ENCODE measurements around the gene NECTIN2. TPM values are rescaled to one million over a fixed set of nuclear protein-coding genes. Genes with fewer than 3 reads are reported as not detected.
A peak's percentile ranks its signal among the peaks of the same experiment; 100 is the strongest.

The NECTIN2 gene
- polyA plus RNA-seq, result under 1 TPM in 2 of 3 donors, not detected in 1; 0.09 to 0.34 TPM

- peaks cover 0 to 2% (median 0%) of the 10 kb centered on the region in 6 donors for H3K9me3 Mint-ChIP-seq
- H3K4me1 Mint-ChIP-seq, result peaks cover 23 to 25% of the 10 kb centered on the region in 2 donors
- H3K27ac Mint-ChIP-seq, result peak within 1 kb of the TSS in 5 of 6 donors; percentile 43 to 75 (median 72)
- H3K4me3 Mint-ChIP-seq, result peak within 1 kb of the TSS; percentile 86 to 93 (median 87)
- H3K27me3 Mint-ChIP-seq (ENCODE audit: low read depth in 3 of 3), result peaks cover 7 to 17% (median 16%) of the 10 kb centered on the region in 3 donors
- DNase-seq, result peak; percentile 69 to 78 (median 76)
- H3K36me3 Mint-ChIP-seq, result peaks cover 0 to 4% (median 0%) of the 10 kb centered on the region in 3 donors
Measured at GRCh38 chr19:44845612-44846454, at the start of gene NECTIN2. Gene NECTIN2, plus strand, starts transcription at chr19:44846297. Its CDS starts 229 bp downstream, at chr19:44846526.

- H3K36me3 Mint-ChIP-seq, result no peaks in the 10 kb centered on the region
- no peak overlapping the region for H3K4me3 Mint-ChIP-seq
- no peak for DNase-seq
- H3K4me1 Mint-ChIP-seq, result peaks cover 0 to 2% of the 10 kb centered on the region in 2 donors
- no peaks in the 10 kb centered on the region for H3K9me3 Mint-ChIP-seq
- H3K27ac Mint-ChIP-seq, result no peak overlapping the region
- H3K27me3 Mint-ChIP-seq (ENCODE audit: low read depth in 3 of 3), result peaks cover 2 to 4% (median 2%) of the 10 kb centered on the region in 3 donors
Measured at GRCh38 chr19:44796701-44797115, 49.4 kb upstream of the NECTIN2 start.

DNA sequence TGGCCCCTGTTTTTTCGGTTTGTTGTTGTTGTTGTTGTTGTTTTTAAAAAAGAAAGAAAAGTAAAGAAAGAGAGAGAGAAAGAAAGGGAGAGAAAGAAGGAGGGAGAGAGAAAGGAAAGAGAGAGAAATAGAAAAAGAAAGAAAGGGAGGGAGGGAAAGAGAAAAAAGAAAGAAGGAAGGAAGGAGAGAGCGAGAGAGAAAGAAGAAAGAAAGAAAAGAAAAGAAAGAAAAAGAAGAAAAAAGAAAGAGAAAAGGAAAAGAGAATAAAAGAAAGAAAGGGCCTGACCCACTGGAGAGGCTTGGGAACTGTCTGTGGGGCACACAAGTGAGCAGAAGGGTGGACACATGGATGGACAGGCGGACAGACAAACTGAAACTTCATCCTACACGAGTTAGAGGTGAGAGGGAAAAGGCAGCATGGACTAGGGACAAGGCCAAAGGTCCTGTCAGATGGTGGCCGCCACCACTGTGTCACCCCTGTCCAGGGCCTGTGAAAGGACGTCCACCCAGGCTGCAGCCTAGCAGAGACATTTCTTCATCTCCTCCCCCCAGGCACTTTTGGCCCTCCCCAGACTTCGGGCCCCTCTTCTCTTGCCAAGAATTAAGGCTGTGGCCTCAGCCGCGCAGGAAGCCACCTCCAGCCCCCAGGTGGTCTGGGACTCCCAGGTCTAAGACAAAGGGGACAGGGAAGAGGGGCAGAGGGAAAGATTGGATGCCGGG, 46.3 kb upstream of the NECTIN2 start:
- Mint-ChIP-seq H3K4me1 (peaks cover 0 to 2% of the 10 kb centered on the region in 2 donors), H3K36me3 (no peaks in the 10 kb centered on the region), H3K9me3 (no peaks in the 10 kb centered on the region), H3K27ac (no peak overlapping the region), H3K4me3 (no peak overlapping the region), H3K27me3 (ENCODE audit: low read depth in 3 of 3) (peaks cover 0 to 4% (median 0%) of the 10 kb centered on the region in 3 donors)
- no peak for DNase-seq

GRCh38 chr19:44800461-44800860, 45.6 kb upstream of the NECTIN2 start:
- Mint-ChIP-seq H3K27ac (no peak overlapping the region), H3K4me1 (peaks cover 0 to 2% of the 10 kb centered on the region in 2 donors), H3K27me3 (ENCODE audit: low read depth in 3 of 3) (peaks cover 0 to 4% (median 0%) of the 10 kb centered on the region in 3 donors), H3K9me3 (no peaks in the 10 kb centered on the region), H3K36me3 (no peaks in the 10 kb centered on the region), H3K4me3 (no peak overlapping the region)
- peak; percentile 67 to 73 (median 72) for DNase-seq

GRCh38 chr19:44803442-44804428, 42.4 kb upstream of the NECTIN2 start:
- no peaks in the 10 kb centered on the region for H3K36me3 Mint-ChIP-seq
- H3K9me3 Mint-ChIP-seq, result no peaks in the 10 kb centered on the region
- H3K4me3 Mint-ChIP-seq, result no peak overlapping the region
- peaks cover 0 to 5% (median 2%) of the 10 kb centered on the region in 3 donors for H3K27me3 Mint-ChIP-seq (ENCODE audit: low read depth in 3 of 3)
- H3K4me1 Mint-ChIP-seq, result no peaks in the 10 kb centered on the region
- H3K27ac Mint-ChIP-seq, result no peak overlapping the region
- no peak for DNase-seq

DNA sequence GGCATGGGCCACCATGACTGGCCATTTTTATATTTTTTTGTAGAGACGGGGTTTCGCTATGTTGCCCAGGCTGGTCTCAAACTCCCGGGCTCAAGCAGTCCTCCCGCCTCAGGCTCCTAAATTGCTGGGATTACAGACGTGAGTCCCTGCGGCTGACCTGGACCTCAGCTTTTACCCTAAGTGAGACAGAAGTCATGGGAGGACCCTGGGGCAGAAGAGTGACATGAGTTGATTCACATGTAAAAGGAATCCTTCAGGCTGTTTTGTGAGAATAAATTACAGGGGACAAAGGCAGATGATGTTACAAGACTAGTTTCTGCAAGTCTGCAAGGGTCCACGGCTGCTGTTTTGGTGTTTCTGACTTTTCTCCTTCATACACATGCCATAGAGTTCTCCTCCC, 39.8 kb upstream of the NECTIN2 start:
- no peak for DNase-seq
- H3K4me3 Mint-ChIP-seq, result no peak overlapping the region

GRCh38 chr19:44807162-44807561, 38.9 kb upstream of the NECTIN2 start:
- H3K27ac Mint-ChIP-seq, result no peak overlapping the region
- DNase-seq, result no peak
- H3K27me3 Mint-ChIP-seq (ENCODE audit: low read depth in 3 of 3), result peaks cover 2 to 8% (median 2%) of the 10 kb centered on the region in 3 donors
- H3K9me3 Mint-ChIP-seq, result no peaks in the 10 kb centered on the region
- no peak overlapping the region for H3K4me3 Mint-ChIP-seq
- H3K4me1 Mint-ChIP-seq, result peaks cover 0 to 2% of the 10 kb centered on the region in 2 donors
- H3K36me3 Mint-ChIP-seq, result no peaks in the 10 kb centered on the region

More for the DNA sequence above, 39.8 kb upstream of the NECTIN2 start:
- H3K27me3 Mint-ChIP-seq (ENCODE audit: low read depth in 3 of 3), result peaks cover 2 to 8% (median 2%) of the 10 kb centered on the region in 3 donors
- no peaks in the 10 kb centered on the region for H3K9me3 Mint-ChIP-seq
- no peak overlapping the region for H3K27ac Mint-ChIP-seq
- peaks cover 0 to 2% of the 10 kb centered on the region in 2 donors for H3K4me1 Mint-ChIP-seq
- H3K36me3 Mint-ChIP-seq, result no peaks in the 10 kb centered on the region

GRCh38 chr19:44807652-44808462, 38.2 kb upstream of the NECTIN2 start:
- Mint-ChIP-seq H3K36me3 (no peaks in the 10 kb centered on the region), H3K27me3 (ENCODE audit: low read depth in 3 of 3) (peaks cover 2 to 8% (median 2%) of the 10 kb centered on the region in 3 donors), H3K4me3 (no peak overlapping the region), H3K9me3 (no peaks in the 10 kb centered on the region), H3K27ac (no peak overlapping the region), H3K4me1 (peaks cover 0 to 2% of the 10 kb centered on the region in 2 donors)
- no peak for DNase-seq

DNA sequence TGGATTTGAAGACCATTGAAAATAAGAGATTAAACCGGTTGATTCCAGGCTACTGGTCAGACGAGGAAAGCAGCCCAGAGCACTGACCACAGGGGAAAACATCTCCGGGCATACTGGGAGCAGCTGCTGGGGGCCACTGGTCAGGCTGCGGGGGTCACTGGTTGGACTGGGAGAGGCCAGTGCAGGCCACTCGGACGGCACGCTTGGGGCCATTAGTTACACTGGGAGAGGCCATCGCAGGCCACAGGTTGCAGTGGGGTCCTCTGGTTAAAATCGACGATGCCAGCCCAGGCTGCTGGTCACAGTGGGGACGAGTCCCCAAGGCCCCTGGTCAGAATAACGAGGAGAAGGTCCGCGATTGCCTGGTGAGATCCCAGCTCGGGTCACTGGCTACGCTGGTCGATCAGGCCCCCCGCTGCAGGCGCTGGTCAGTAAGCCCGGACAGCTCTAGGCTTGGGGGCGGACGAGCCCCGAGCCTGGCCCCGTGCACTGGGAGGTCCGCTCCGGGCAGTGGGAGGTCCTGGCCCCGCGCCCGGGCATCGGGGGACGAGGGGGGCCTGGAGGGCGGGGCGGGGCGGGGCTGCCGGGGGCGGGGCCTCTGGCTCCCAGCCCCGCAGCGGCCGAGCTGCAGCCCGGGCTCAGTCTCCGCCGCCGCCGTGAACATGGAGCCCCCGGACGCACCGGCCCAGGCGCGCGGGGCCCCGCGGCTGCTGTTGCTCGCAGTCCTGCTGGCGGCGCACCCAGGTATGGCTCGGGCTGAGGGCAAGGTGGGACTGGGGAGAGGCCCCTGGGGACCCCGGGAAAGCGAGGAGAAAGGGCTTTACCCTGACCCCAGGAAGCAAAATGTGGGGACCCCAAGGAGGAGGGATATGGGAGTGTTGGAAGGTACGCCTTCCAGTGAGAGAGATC, 37.4 kb upstream of the NECTIN2 start, which contains the start of gene BCAM:
TSS of gene BCAM (plus strand) at position 641 of the 909 bp plus-strand sequence. CDS start at position 663, 22 bp downstream.
- Mint-ChIP-seq H3K9me3 (no peaks in the 10 kb centered on the region), H3K4me1 (peaks cover 0 to 2% of the 10 kb centered on the region in 2 donors), H3K4me3 (peak within 1 kb of the TSS in 1 of 5 donors; percentile 38), H3K27ac (no peak within 1 kb of the TSS), H3K27me3 (ENCODE audit: low read depth in 3 of 3) (peaks cover 2 to 10% (median 2%) of the 10 kb centered on the region in 3 donors), H3K36me3 (no peaks in the 10 kb centered on the region)
- DNase-seq, result no peak

DNA sequence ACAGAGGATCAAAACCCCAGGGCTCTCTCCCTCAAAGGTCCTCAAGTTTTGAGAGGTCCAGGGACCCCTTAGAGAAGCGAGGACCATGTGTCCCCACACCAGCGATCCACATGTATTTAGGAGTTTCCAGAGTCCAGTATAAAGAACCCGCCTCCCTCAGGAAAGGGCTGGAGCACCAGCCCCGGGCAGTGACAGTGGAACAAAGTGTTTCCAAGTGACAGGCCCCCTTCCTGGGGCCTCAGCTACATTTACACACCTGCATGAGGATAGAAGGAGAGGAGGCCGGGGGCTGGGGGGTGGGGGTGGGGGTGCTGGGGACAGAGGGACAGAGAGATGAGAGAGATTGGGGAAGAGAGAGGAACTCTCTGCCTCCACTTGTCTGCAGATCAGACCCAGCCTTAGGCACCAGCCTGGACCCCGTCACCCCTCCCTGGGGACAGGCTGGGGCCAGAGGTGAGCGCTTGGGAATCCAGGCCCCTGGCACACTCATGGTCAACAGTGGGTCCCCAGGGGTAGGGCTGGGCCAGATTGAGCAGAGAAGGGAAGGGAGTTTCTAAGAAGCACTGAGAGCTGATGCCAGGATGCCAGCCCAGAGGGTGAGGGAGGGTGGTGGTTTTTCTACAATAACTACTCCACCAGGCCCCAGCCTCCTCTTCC, 36.4 kb upstream of the NECTIN2 start:
- no peak for DNase-seq
- H3K27me3 Mint-ChIP-seq (ENCODE audit: low read depth in 3 of 3), result peaks cover 2 to 10% (median 3%) of the 10 kb centered on the region in 3 donors
- no peaks in the 10 kb centered on the region for H3K36me3 Mint-ChIP-seq
- no peak overlapping the region for H3K4me3 Mint-ChIP-seq
- H3K4me1 Mint-ChIP-seq, result peaks cover 0 to 2% of the 10 kb centered on the region in 2 donors
- H3K9me3 Mint-ChIP-seq, result no peaks in the 10 kb centered on the region
- H3K27ac Mint-ChIP-seq, result no peak overlapping the region

All from immature natural killer cell (primary cell).